Endothelial cell of umbilical vein (primary cell): ENCODE results near the gene MT2A. TPM values are rescaled to one million over a fixed set of nuclear protein-coding genes. Genes with fewer than 3 reads are reported as not detected.
A peak's percentile ranks its signal among the peaks of the same experiment; 100 is the strongest.

ENCODE experiments used
- BruUV-seq: library from RNA; stranded (reverse); fragments of 400-500 nt; replicated peaks from 2 replicates; lab custom pipeline; 2021; lab: Mats Ljungman, UMichigan
- CTCF ChIA-PET: fragments of 300-600, 350-600 bp; sonication (Branson Sonifier 250); formaldehyde crosslinking; loops from one replicate; lab custom pipeline; 2021; ENCODE audit warnings: antibody characterized with exemption, inconsistent platforms; lab: Charles Lee
- POLR2A ChIA-PET: fragments of 300-600, 350-600 bp; sonication (Branson Sonifier 250); formaldehyde crosslinking; loops from one replicate; lab custom pipeline; 2021; ENCODE audit warnings: antibody characterized with exemption, inconsistent platforms; lab: Charles Lee
- DNase-seq: peaks from one replicate; pipeline ENCODE4 v3.0.0-alpha.2; 2011; ENCODE audit warnings: low read depth, low spot score
- FAIRE-seq: peaks from 2 replicates; lab custom pipeline; 2011; peaks lifted over from hg19 to GRCh38; lab: Jason Lieb, UNC
- H2AFZ ChIP-seq: 2 replicates; pipeline ENCODE4 v1.6.0; 2012; ENCODE audit warnings: low read depth, low read length, control low read depth, inconsistent platforms
- H3K27ac ChIP-seq: 2 replicates; pipeline ENCODE4 v1.5.1; 2011; ENCODE audit warnings: low read depth, mild to moderate bottlenecking, control low read depth, low read length, moderate library complexity; ENCODE audit not compliant: insufficient read depth
- H3K27me3 ChIP-seq, 2 experiments: 2 replicates each; pipeline versions ENCODE4 v1.6.0 to v1.6.1; 2011; ENCODE audit warnings: low read length in 2 of 2, mixed read lengths in 1 of 2; ENCODE audit not compliant: control insufficient read depth in 2 of 2, insufficient read depth in 2 of 2
- H3K36me3 ChIP-seq, 2 experiments: 2 replicates in 1 of 2; 3 replicates in 1 of 2; pipeline ENCODE4 v1.5.1; 2011; ENCODE audit warnings: low read length in 2 of 2, mild to moderate bottlenecking in 1 of 2, moderate library complexity in 1 of 2; ENCODE audit not compliant: control insufficient read depth in 2 of 2, insufficient read depth in 2 of 2; ENCODE audit errors: extremely low read depth in 1 of 2
- H3K4me1 ChIP-seq: 3 replicates; pipeline ENCODE4 v1.5.1; 2011; ENCODE audit warnings: mild to moderate bottlenecking, low read length; ENCODE audit not compliant: control insufficient read depth, insufficient read depth; ENCODE audit errors: extremely low read depth
- H3K4me2 ChIP-seq: 2 replicates; pipeline ENCODE4 v1.6.1; 2011; ENCODE audit warnings: low read length, control low read depth, mixed read lengths; ENCODE audit not compliant: insufficient read depth
- H3K4me3 ChIP-seq, 3 experiments: fragments of 200-600 bp in 1 of 3; sonication (generic), shearing (Covaris generic) in 1 of 3; replicated peaks in 1 of 3; 2 replicates each; pipeline ENCODE4 v1.5.1; 2011 to 2016; ENCODE audit warnings: control low read depth in 3 of 3, low read length in 3 of 3, mild to moderate bottlenecking in 2 of 3, inconsistent platforms in 1 of 3, low read depth in 1 of 3, moderate library complexity in 1 of 3; ENCODE audit not compliant: insufficient read depth in 1 of 3
- H3K79me2 ChIP-seq: 2 replicates; pipeline ENCODE4 v1.6.0; 2012; ENCODE audit warnings: low read length, inconsistent platforms; ENCODE audit not compliant: control insufficient read depth, insufficient read depth
- H3K9ac ChIP-seq: replicated peaks from 2 replicates; pipeline ENCODE3; 2011; ENCODE audit warnings: low read length, control low read depth; ENCODE audit not compliant: insufficient read depth; ENCODE audit errors: extremely low read depth
- H3K9me1 ChIP-seq: replicated peaks from 3 replicates; pipeline ENCODE4 v1.6.0; 2011; ENCODE audit warnings: mild to moderate bottlenecking, low read length; ENCODE audit not compliant: control insufficient read depth, insufficient read depth; ENCODE audit errors: extremely low read depth
- H3K9me3 ChIP-seq: replicated peaks from 2 replicates; pipeline ENCODE4 v1.5.1; 2012; ENCODE audit warnings: low read length, inconsistent platforms; ENCODE audit not compliant: control insufficient read depth, insufficient read depth
- H4K20me1 ChIP-seq: replicated peaks from 2 replicates; pipeline ENCODE3; 2011; ENCODE audit warnings: mild to moderate bottlenecking, low read length; ENCODE audit not compliant: control insufficient read depth, insufficient read depth; ENCODE audit errors: extremely low read depth
- EZH2 ChIP-seq: IDR thresholded peaks from 2 replicates; pipeline ENCODE4 v1.6.1; 2012; ENCODE audit warnings: borderline replicate concordance, low read depth, mild to moderate bottlenecking, moderate library complexity, low read length, inconsistent platforms; ENCODE audit not compliant: severe bottlenecking
- FOS ChIP-seq: IDR thresholded peaks from 2 replicates; pipeline ENCODE4 v1.6.1; 2011; ENCODE audit warnings: mild to moderate bottlenecking, low read length, moderate library complexity, borderline replicate concordance; ENCODE audit not compliant: insufficient read depth
- GATA2 ChIP-seq: IDR thresholded peaks from 2 replicates; pipeline ENCODE4 v1.7.0; 2011; ENCODE audit warnings: low read depth, mild to moderate bottlenecking, moderate library complexity, mixed read lengths, low read length; ENCODE audit not compliant: insufficient read length, insufficient read depth
- POLR2A ChIP-seq: IDR thresholded peaks from 2 replicates; pipeline ENCODE4 v1.6.1; 2012; ENCODE audit warnings: low read depth, mild to moderate bottlenecking, control low read depth, low read length
- POLR2AphosphoS5 ChIP-seq: IDR thresholded peaks from 2 replicates; pipeline ENCODE4 v1.6.1; 2012; ENCODE audit warnings: low read depth, mild to moderate bottlenecking, control low read depth, low read length, moderate library complexity; ENCODE audit not compliant: insufficient read depth
- dilution Hi-C: fragments of 300-500 bp; cut with MboI; formaldehyde crosslinking; loops from one replicate; pipeline ENCODE4 v1.15.0; 2019; ENCODE audit warnings: low sequenced_read_pairs; ENCODE audit not compliant: extremely low pct_ligation_motif_present
- intact Hi-C: fragments of 100-400 bp; cut with micrococcal nuclease; formaldehyde crosslinking; loops from one replicate; pipeline ENCODE4 v1.10.0; 2022
- polyA plus RNA-seq, 4 experiments: library from polyadenylated mRNA; depleted of rRNA in 3 of 4; stranded (reverse) in 3 of 4; unstranded in 1 of 4; fragments of >200 nt; gene quantifications; 2 replicates each; pipeline versions ENCODE4 v1.2.1 to v1.2.3, GENCODE V29; 2011 to 2012; ENCODE audit warnings: missing spikeins in 1 of 4
- total RNA-seq: library from RNA; stranded (reverse); gene quantifications from 2 replicates; pipeline ENCODE4 v1.2.3, GENCODE V29; 2021
- TF ChIP-seq, protein P1 (sequence below): IDR thresholded peaks from 2 replicates; pipeline ENCODE4 v1.6.1; 2011; ENCODE audit not compliant: insufficient read depth, insufficient read length

Gene MT2A
- total and polyA plus RNA-seq, 2 donors (not counting 3 experiments of a cell fraction or from before 2014, with no cell fraction given): 276 to 1,337 TPM

DNA sequence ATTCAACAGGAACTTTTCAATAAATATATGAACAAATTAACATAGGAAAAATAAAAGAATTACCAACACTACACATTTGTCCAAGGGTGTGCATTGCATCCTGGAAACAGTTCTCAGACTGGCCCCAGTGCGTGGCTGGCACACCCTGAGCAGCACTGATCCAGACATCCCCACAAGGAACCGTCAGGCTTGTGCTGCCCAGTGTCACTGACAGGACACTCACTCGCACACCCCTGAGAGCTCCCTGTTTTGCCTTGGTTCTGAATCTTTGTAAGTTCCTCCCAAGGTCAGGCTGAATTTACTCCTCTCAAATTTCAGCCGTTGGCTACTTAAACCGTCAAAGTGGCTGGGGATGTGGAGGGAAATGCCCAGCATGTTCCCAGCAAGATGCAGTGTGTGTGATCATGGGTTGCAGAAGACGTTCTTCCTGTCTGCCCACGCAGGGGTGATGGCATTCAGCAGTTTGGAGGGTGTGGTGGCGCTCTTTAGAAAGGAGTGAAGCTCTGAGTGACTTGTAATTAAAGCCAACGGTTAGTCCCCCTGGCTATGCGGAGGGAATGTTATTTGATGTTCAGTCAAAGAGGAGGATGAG is 1.7 kb downstream of the MT2A start:
- Histone ChIP-seq H3K9me1 (no peaks in the 10 kb centered on the region), H3K4me2 (peak overlapping the region; percentile 81), H4K20me1 (no peaks in the 10 kb centered on the region), H3K36me3 (no peaks in the 10 kb centered on the region), H3K9ac (peak overlapping the region; percentile 95), H3K4me3 (peak overlapping the region in 2 of 3 experiments; percentile 50 to 93), H3K79me2 (peaks cover 28% of the 10 kb centered on the region), H3K9me3 (no peaks in the 10 kb centered on the region), H3K27me3 (no peaks in the 10 kb centered on the region), H3K27ac (peak overlapping the region; percentile 99), H3K4me1 (peaks cover 77% of the 10 kb centered on the region), H2AFZ (no peak overlapping the region)
- TF ChIP-seq POLR2AphosphoS5 (peak; percentile 97), EZH2 (no peak), POLR2A (peak; percentile 95), FOS (peak; percentile 4), GATA2 (no peak)
- TF ChIP-seq, protein P1, sequence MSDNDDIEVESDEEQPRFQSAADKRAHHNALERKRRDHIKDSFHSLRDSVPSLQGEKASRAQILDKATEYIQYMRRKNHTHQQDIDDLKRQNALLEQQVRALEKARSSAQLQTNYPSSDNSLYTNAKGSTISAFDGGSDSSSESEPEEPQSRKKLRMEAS: peak; percentile 3
- DNase-seq (peak; percentile 73), FAIRE-seq (peak; percentile 69)
- dilution Hi-C loops: no loop called here
- POLR2A ChIA-PET: interaction anchor here (4.5 kb wide), 1 partner anchor 16 kb away, joined by 51 read pairs; the partner anchor contains the start of gene MT1E
- BruUV-seq: no TSS peak
- intact Hi-C loops: no loop called here
- CTCF ChIA-PET: interaction anchor here (0.7 to 2.1 kb wide), 6 partner anchors 9 to 96 kb away, joined by 3 to 7 read pairs (median 3); no protein-coding TSS in a partner anchor
